Testis (tissue), 3 donors: ENCODE results near the gene PARP1. TPM values are rescaled to one million over a fixed set of nuclear protein-coding genes. Genes with fewer than 3 reads are reported as not detected.

Experiments used
- DNase-seq: peaks from one replicate; pipeline ENCODE4 v3.0.0-alpha.2; 2019
- H3K27ac ChIP-seq, 2 donors: fragments of 200-600 bp; sonication (generic); one replicate each; pipeline ENCODE4 v1.5.1; 2019
- H3K27me3 ChIP-seq: fragments of 200-600 bp; sonication (generic); one replicate; pipeline ENCODE4 v1.5.1; 2019
- H3K36me3 ChIP-seq: fragments of 200-600 bp; sonication (generic); one replicate; pipeline ENCODE4 v1.5.1; 2017; ENCODE audit warnings: low read depth; ENCODE audit errors: missing control alignments
- H3K4me1 ChIP-seq: fragments of 200-600 bp; sonication (generic); one replicate; pipeline ENCODE4 v1.5.1; 2019
- H3K4me3 ChIP-seq, 2 donors: fragments of 200-600 bp; sonication (generic); one replicate each; pipeline ENCODE4 v1.5.1; 2017 to 2019
- H3K9me3 ChIP-seq: fragments of 200-600 bp; sonication (generic); one replicate; pipeline ENCODE4 v1.5.1; 2017
- CTCF ChIP-seq, 3 experiments: fragments of 450-650 bp in 2 of 3; fragments of 200-600 bp in 1 of 3; sonication (generic) in 1 of 3; IDR thresholded peaks; one replicate each; pipeline ENCODE4 v1.5.1; 2016 to 2019; ENCODE audit warnings: antibody characterized with exemption in 3 of 3, mild to moderate bottlenecking in 2 of 3, moderate library complexity in 1 of 3
- POLR2A ChIP-seq: fragments of 450-650 bp; IDR thresholded peaks from one replicate; pipeline ENCODE4 v1.6.1; 2017; ENCODE audit warnings: antibody characterized with exemption, mild to moderate bottlenecking, moderate library complexity
- WGBS, 2 donors: methylation state at CpG; one replicate each; pipeline ENCODE4 v1.1.5; 2018; 5-methylcytosine and 5-hydroxymethylcytosine counted together
- intact Hi-C: fragments of 100-400 bp; cut with DNase I; formaldehyde crosslinking; loops from one replicate; pipeline ENCODE4 v1.15.1; 2023; ENCODE audit warnings: low total_unique reads
- polyA plus RNA-seq: library from polyadenylated mRNA; stranded (reverse); fragments of 350-450 nt; fragmentation: Illumina TruSeq; extraction: RNeasy Lipid Tissue Mini Kit (QIAGEN cat#74804); gene quantifications from one replicate; pipeline ENCODE4 v1.2.3, GENCODE V29; 2014; ENCODE audit warnings: low read depth, low replicate concordance; ENCODE audit not compliant: insufficient read depth
- total RNA-seq, 2 donors: library from RNA; depleted of rRNA; stranded (reverse); fragments of >200 nt; gene quantifications; one replicate each; pipeline ENCODE4 v1.2.3, GENCODE V29; 2016

Gene PARP1
- total and polyA plus RNA-seq, 3 donors from 2014 or later: 109 to 224 (median 199) TPM

- no peaks in the 10 kb centered on the region for H3K27me3 ChIP-seq
- DNase-seq: no peak
- H3K9me3 ChIP-seq: no peaks in the 10 kb centered on the region
- no peaks in the 10 kb centered on the region for H3K36me3 ChIP-seq
- no peak overlapping the region for H3K4me3 ChIP-seq
- no peaks in the 10 kb centered on the region for H3K4me1 ChIP-seq
- H3K27ac ChIP-seq: no peak overlapping the region
- 82 to 88% methylated on average over 9 of the region's 9 CpGs for WGBS, 2 donors
- intact Hi-C loops: no loop called here
- no peak for TF ChIP-seq CTCF (IDR thresholded peaks at IDR 0.05)
- no peak for TF ChIP-seq POLR2A
Measured at GRCh38 chr1:226362891-226363447, 44.9 kb downstream of the PARP1 start.

GRCh38 chr1:226362361-226362760, 45.5 kb downstream of the PARP1 start:
- no peak for DNase-seq
- no peak for TF ChIP-seq CTCF (IDR thresholded peaks at IDR 0.05)
- TF ChIP-seq POLR2A: no peak
- H3K27ac ChIP-seq: no peak overlapping the region
- no peaks in the 10 kb centered on the region for H3K9me3 ChIP-seq
- H3K27me3 ChIP-seq: no peaks in the 10 kb centered on the region
- H3K4me3 ChIP-seq: no peak overlapping the region
- intact Hi-C loops: no loop called here
- H3K36me3 ChIP-seq: no peaks in the 10 kb centered on the region
- H3K4me1 ChIP-seq: no peaks in the 10 kb centered on the region
- 78 to 86% methylated on average over 6 of the region's 6 CpGs for WGBS, 2 donors

GRCh38 chr1:226360106-226360746, 47.7 kb downstream of the PARP1 start:
- Histone ChIP-seq H3K4me1 (peaks cover 7% of the 10 kb centered on the region), H3K9me3 (no peaks in the 10 kb centered on the region), H3K27me3 (no peaks in the 10 kb centered on the region), H3K27ac (no peak overlapping the region), H3K36me3 (no peaks in the 10 kb centered on the region), H3K4me3 (no peak overlapping the region)
- 83 to 90% methylated on average over 8 of the region's 8 CpGs for WGBS, 2 donors
- DNase-seq: no peak
- TF ChIP-seq CTCF (IDR thresholded peaks at IDR 0.05): no peak
- TF ChIP-seq POLR2A: no peak
- intact Hi-C loops: no loop called here

- no peaks in the 10 kb centered on the region for H3K27me3 ChIP-seq
- intact Hi-C loops: no loop called here
- H3K27ac ChIP-seq: no peak overlapping the region
- no peak for TF ChIP-seq CTCF (IDR thresholded peaks at IDR 0.05)
- no peak for DNase-seq
- H3K36me3 ChIP-seq: no peaks in the 10 kb centered on the region
- no peak overlapping the region for H3K4me3 ChIP-seq
- H3K4me1 ChIP-seq: peaks cover 7% of the 10 kb centered on the region
- H3K9me3 ChIP-seq: no peaks in the 10 kb centered on the region
- 91 to 100% methylated on average over 2 of the region's 2 CpGs for WGBS, 2 donors
Measured at GRCh38 chr1:226357416-226357815, 50.5 kb downstream of the PARP1 start.
